CD4-positive, alpha-beta T cell treated with Interleukin-4 for 4 hours (primary cell): ENCODE measurements around the gene ITPRIPL2.

Source experiments
- DNase-seq: peaks from one replicate; pipeline ENCODE4 v3.0.0-alpha.2; 2020

The ITPRIPL2 gene

DNA sequence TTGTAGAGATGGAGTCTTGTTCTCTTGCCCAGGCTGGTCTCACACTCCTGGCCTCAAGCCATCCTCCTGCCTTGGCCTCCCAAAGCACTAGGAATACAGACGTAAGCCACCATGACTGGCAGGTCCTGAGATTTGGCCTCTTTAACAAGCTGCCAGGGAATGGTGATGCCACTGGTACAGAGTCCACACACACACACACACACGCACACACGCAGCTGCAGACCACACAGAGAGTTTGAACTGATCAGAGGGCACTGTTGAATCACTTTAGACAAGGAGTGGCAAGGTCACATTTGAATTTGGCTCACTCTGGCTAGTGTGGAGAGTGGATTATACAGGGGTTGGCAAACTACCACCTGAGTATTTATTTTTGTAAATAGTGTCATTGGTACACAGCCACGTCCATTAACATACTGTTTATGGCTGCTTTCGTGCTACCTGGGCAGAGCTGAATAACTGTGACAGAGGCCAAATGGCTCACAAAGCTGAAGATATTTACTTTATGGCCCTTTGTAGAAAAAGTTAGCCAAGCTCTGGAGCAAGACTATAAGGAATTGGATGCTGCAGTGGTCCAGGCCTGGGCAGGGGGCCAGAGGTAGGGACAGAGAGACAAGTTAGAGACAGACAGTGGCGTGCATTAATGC, 9.9 kb downstream of the ITPRIPL2 start:
- DNase-seq = no peak

DNA sequence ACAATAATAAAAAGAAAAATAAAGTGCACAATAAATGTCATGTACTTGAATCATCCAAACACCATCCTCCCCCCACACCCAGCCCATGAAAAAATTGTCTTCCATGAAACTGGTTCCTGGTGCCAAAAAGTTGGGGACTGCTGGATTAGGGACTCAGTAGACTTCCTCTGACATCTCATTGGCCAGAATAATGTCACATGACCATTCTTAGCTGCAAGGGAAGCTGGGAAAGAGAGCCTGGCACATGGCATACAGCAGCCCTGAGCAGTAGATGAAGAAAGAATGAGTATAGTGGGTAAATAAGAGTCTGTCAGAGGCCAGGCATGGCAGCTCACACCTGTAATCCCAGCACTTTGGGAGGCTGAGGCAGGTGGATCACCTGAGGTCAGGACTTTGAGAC, 12.5 kb downstream of the ITPRIPL2 start:
- no peak for DNase-seq

DNA sequence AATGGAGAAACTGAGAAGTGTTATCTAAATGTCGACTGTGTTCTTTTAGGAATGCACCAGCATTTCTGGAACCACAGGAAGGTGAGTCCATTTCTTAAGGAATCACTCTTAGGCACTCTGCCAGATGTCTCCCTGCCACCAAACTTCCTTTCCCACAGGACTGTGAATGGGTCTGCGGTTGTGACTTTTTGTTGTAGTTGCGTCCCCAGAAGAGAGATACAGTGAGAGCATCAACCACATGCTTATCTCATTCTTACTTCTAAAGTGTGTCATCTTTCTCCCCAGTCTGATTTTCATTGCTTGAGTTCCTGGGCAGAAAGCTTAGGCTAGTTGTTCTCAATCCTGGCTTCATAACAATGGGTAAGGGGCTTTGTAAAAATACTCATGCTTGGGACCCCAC, 13.4 kb downstream of the ITPRIPL2 start:
- no peak for DNase-seq

DNA sequence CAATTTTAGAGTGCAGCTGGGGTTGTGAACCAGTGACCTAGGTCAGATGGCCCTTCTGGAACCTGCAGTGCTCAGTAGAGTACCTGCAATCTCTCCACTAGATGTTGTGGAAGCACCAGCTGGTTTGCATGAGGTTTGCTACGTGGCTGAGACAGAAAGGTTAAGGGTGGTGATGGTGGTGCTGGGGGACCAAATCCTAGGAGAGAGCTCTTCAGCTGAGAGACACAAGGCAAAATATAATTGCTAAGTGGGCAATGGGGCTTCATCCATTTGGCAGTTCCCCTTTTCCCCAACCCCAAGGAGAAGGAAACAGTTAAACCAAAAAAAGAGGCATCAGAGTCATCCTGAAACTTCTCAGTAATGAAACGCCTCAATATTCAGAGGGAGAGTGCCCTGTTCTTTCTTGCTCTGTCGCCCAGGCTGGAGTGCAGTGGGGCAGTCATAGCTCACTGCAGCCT, 13.9 kb downstream of the ITPRIPL2 start:
- no peak for DNase-seq

DNA sequence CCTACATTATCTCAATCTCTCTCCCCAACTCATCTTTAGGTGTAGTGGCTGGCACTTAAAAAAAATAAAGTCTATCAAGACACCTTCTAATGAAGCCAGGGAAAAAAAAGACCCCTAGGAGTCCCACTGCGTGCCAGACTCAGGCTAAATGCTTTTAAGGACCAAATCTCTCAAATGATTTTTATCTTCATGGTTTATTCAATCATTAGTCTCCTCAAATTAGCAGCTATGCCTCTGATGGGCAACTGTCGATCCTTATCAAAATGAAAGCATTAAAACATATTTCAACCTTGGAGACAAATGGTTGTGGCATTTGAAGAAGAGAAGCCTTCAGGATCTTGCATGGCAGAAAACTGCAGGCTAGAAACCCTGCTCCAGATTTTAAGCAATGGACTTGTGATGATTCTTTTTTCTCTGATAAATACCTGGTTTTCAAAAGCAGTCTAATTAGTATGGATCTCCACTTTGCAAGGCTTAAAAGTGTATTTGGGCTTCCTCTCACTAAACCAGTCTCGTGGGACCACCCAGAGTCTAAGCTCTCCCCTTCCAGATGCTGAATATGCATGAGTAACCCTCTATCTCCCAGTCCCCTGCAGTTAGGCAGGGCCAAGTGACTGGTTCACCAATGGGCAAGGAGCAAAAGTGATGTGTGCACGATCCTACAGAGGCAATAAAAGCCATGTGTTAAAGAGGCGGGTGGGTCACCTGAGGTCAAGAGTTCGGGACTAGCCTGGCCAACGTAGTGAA, 14.9 kb downstream of the ITPRIPL2 start:
- no peak for DNase-seq

DNA sequence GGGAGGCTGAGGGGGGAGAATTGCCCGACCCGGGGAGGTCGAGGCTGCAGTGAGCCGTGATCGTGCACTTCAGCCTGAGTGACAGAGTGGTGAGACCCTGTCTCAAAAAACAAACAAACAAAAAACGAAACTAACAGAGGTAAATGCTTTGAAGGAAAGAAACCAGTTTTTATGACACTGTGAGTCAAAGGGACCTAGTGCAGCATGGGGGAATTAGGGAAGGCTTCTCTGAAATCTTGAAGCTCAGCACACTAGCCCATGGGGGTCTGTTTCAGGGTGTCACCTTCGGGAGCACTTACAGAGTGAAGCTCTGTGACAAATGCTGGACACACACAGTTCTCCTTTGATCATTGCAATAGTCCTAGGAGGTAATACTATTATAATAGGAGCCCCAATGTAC, 16.6 kb downstream of the ITPRIPL2 start:
- DNase-seq = no peak

DNA sequence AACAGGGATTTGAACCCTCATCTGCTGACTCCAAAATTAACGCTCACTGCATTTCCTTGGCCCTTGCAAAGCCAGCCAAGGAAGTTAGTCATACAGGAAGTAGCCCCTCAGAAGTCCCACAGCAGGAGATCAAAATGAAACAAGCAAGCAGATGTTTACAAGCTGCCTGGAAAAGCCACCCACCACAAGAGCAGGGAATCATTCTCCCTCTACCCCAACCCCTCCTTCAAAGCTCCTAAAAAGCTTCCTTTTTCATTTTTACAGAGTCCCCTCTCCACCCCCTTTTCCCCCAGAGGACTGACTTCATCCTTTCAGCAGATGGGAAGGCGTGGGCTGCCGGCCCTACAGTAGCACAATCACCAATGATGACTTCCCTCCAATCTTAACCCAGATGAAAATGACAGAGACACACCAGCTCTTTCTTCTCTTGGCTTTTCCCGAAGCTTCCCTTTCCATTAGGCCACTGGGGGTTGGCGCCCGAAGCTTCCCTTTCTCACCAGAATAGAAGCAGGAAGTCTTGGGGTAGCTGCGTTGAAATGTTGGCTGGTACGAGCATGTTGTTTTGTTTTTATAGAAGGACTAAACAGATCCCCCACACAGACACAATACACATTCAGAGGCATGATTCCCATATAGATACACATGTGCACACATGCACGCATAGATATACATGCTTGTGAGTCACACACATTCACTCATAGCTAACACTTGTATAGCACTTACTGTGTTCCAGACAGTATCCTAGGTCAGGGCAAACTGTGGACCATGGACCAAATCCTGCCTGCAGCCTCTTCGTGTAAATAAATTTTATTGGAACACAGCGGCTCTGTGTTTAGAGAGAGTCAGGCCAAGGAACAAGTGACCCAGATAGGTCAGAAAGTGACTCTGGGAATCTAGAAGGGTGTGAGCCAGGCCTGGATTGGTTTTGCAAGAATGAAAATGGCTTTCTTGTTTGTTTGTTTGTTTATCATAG, 17.4 kb downstream of the ITPRIPL2 start:
- no peak for DNase-seq

DNA sequence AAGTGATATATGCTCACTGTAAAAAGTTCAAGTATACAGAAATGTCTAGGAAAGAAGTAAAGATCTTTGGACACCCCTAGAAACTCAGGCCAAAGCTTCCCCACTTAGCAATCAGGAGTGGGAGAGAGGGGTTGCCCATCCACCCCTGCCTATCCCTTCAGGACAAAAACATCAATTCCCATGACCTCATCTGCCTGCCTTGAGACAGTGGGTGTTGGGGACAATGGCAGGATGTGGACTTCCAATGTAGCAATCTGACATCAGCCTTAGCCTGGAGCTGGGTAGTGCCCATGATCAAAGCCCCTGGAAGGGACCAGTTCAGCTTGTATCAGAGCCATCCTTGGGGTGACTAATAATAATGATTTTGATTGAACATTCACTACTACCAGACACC, 18.1 kb downstream of the ITPRIPL2 start:
- DNase-seq = no peak

DNA sequence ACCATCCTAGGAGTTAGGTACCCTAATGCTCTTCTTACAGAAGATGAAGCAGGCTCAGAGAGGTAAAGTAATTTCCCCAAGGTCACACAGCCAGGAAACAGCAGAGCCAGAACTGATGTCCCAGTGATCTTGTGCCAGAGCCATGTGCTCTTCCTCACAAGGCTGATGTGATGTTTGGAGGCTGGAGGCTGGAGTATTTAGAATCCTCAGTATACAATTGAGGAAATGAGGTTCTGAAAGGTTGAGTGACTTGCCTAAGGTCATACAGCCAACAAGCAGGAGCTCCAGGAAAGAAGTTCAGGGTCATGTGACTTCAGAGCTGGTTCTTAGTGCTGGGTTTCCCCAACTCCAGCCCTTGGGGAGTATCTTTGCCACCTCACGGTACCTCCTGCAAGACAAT, 18.5 kb downstream of the ITPRIPL2 start:
- no peak for DNase-seq

DNA sequence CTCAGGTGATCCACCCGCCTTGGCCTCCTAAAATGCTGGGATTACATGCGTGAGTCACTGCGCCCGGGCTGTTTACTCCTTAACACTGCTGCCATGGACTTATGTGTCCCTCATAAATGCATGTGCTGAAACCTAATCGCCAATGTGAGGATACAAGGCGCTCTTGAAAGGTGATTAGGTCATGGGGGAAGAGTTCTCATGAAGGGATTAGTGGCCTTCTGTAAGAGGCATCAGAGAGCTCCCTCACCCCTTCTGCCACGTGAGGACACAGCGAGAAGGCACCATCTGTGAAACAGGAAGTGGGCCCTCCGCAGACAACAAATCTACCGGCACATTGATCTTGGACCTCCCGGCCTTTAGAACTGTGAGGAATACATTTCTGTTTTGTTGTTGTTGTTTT, 19.1 kb downstream of the ITPRIPL2 start:
- no peak for DNase-seq

DNA sequence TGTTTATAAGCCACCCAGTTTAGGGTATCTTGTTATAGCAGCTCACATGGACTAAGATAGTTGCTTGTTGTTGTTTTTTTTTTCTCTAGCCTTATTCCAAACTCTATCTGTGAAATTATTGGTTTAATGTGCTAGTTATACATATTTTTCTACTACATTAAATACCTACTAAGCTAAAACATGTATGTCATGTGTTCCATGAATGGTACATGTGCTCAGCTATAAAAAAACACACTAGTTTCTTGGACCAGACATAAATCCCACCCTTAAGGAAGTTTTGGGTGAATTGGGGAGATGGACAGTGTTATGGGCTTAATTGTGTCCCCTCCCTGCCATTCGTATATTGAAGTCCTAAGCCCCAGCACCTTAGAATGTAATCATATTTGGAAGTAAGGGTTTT, 19.8 kb downstream of the ITPRIPL2 start:
- no peak for DNase-seq

DNA sequence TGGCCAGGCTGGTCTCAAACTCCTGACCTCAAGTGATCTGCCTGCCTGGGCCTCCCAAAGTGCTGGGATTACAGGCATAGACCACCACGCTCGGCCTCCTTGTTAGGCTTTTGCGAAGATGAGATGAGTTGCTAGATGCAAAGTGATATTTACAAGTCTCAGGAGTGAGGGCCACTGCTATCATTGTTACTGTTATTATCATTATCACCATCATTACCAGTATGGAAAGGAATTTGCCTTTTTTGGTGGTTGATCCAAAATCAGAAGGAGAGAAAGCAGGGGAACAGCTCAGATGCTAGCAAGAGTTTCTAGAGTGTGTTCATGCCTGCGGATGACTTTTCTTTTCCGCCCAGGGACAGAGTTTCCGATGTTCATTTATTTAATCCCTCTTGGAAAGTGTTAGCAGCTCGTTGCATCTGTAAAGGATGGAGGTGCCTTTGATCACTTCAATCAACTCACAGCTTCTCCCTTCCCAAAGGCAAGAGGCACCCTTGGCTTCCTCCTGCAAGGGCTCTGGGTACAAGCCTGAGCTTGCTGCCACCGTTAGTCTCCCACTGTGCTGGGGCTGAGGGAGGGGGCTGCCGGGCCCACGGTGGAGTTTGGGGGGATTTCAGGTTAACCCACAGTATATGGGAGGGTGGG, 21.6 kb downstream of the ITPRIPL2 start:
- no peak for DNase-seq

DNA sequence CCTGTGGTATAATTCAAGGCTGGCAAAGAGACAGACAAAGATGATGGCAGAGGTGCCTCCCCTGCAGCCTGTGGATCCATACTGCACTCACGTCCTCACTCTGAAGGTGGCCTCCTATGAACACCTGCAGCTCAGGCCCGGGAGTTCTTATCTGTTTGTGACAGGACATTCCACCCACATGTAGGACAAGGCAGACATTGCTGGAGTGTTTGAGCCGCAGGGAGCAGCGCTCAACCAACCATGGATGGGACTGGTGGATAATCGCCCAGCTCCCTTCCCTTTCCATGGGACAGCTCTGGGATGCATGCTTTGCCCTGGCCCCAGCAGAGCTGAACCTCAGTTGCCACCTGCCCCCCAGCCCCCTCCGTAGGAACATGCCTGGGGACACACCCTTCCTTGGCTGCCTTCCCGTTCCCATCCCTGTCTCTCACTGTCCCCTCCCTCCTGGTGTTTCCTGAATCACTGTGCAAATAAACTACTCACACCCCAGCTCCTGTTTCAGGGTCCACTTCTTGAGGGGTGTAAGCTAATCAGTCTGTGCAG, 22.2 kb downstream of the ITPRIPL2 start:
- no peak for DNase-seq

DNA sequence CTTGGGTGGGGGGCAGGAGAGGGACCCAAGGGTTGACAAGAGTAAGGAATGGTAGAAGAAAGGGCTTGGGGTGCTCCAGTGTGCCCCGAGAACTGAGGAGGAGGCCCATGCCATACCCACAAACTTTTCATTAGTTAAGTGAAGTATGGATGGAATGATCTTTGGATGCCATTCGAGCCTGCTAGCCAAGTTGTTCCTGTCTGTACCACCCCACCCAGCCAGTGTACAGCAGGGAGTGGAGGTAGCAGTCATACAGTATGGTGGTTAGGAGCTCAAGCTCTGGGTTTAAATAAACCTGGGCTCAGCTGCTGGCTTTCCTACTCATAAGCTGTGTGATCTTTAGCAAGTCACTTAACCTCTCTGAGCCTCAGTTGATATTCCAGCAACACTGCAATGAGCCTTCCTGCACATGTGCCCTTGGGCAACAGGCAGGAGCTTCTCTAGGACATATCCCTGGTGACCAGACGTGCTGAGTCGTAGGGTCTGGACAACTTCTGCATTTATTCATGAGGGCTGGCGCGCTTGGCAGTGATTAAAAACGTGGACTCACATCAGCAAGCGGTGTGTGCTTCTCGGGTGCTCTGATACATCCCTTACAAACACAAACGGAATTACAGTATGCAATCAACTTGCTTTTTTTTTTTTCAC, 22.9 kb downstream of the ITPRIPL2 start:
- DNase-seq = no peak

DNA sequence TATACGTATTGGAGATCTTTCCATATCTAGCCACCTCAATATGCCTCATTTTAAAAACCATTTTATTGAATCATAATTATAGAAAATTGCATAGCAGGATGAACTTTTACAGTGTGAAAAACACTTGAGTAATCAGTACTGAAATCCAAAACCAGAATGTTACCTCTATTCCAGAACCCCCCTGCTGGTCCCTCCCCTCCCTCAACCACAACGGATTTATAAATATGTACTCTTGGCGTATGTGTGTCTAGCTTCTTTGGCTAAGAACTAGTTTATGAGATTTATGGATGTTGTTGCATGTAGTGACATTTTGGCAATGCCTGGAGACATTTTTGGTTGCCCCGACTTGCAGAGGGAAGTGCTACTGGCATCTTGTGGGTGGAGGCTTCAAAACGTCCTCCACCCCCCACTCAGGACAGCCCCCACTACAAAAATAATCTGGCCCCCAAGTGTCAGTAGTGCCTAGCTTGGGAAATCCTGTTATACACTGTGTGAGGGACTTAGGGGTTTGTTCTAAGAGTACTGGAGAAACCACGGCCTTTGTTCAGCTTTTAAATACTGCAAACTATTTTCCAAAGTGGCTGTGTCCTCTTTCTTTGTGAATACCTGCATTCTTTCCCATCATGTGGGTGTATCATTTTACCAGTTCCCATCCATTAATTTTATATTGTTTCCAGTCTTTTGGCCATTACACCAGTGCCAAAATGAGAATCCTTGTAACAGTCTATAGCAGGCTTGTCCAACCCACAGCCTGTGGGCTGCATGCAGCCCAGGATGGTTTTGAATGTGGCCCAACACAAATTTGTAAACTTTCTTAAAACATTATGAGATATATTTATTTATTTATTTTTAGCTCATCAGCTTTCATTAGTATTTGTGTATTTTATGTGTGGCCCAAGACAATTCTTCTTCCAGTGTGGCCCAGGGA, 23.7 kb downstream of the ITPRIPL2 start:
- no peak for DNase-seq

DNA sequence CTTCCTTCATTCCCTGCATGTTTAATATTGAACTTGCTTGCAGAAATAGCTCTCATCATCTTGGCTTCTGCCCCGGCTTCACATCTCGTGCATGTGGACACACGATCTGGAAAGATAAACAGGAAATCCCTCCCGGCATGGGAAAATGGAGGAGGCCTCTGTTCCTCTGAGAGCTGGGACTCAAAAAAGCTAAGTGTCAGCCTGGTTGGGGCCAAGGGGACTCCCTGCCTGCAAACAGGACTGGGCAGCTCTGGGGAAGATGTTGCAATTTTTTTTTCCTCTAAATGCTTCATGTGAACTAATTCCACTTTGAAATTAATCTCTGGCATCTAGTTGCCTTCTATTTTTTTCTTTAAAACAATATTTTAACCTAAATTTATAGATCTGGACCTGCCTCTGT, 24.8 kb downstream of the ITPRIPL2 start:
- no peak for DNase-seq

DNA sequence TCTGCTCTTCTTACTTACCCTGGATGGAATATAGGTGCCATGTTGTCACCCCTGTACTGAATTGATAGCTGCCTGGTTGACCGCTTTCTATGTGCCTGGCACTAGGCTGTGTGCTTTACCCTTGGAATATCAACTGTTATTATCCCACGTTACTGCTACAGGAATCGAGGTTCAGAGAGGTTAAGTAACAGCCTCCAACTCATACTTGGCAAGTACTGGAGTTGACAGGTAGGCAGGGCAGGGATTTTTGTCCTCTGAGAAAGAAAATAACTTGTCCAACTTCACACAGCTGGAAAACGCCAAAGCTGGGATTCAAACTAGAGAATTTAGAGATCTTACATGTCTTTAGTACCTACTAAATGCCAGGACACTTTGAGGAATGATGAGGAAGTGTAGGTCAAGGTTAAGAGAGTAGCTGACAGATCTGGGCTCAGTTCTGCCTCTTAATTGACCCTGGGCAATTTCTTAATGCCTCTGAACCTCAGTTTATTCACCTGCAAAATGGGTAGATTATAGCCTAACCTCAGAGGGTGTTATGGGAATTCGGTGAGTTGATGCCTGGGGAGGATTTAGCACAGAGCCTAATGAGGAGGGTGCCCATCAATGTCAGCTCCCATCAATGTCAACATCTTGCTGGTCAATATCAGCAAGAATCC, 25.8 kb downstream of the ITPRIPL2 start:
- no peak for DNase-seq

DNA sequence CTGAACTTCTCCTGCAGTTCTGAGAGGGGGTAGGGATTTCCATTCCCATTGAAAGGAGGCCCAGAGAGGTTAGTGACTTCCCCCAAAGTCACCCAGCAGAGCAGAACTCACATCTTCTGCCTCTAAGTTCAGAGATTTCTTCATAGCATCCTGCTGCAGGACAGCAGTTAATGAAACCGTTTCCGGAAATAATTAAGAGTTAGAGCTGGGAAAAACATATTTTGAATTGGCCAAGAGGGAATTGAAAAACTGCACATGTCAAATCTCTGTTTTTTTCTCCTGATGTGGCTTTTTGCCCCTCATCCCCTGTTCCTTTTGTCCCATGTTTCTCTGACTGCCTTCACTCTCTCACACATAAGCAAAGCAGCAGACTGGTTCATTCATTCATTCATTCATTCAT, 26.6 kb downstream of the ITPRIPL2 start:
- no peak for DNase-seq

DNA sequence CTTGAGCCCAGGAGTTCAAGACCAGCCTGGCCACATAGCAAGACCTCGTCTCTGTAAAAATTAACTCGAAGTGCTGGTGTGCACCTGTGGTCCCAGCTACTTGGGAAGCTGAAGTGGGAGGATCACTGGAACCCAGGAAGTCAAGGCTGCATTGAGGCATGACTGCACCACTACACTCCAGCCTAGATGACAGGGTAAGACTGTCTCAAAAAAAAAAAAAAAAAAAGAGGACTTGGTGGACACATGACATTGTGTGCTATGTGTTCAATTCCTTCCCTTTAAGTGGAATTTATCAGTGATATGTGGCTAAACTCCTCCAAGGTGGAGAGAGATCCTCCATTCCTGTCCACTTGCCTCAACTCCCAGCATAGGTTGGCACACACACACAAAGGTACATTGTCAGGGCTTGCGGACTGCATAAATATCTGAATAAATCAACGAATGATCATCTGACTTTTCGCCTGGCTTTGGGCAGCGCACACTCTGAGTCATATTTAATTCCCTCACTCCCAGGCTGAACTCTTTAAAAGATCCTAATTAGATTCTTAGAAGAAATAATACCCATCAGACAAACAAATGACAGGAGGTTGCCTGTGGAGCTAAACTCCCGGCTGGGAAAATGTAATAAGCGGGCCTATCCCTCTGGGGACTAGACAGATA, 29.3 kb downstream of the ITPRIPL2 start:
- DNase-seq = no peak

DNA sequence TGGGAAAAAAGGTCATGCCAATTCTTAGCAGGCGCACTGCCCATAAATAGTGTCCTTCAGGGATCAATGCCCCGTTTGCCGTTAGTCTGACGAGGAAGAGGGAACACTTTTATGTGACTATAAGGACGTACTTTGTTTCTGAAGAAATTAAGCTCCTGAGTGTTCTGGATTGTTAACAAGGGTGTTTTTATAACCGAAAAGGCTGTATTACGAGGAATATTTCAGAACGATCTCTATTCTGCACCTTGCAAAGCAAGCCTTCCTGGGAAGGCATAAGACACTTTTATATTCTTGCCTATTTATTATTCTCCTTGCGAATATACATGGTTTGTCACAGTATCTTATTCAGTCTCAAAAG, 29.8 kb downstream of the ITPRIPL2 start:
- DNase-seq = no peak
